ENCODE measurements around the gene TMCC1. TPM values are rescaled to one million over a fixed set of nuclear protein-coding genes. Genes with fewer than 3 reads are reported as not detected.
A peak's percentile ranks its signal among the peaks of the same experiment; 100 is the strongest.

TMCC1 gene
- total RNA-seq, 2 experiments from 2014 or later: 33.3 to 33.8 TPM

DNA sequence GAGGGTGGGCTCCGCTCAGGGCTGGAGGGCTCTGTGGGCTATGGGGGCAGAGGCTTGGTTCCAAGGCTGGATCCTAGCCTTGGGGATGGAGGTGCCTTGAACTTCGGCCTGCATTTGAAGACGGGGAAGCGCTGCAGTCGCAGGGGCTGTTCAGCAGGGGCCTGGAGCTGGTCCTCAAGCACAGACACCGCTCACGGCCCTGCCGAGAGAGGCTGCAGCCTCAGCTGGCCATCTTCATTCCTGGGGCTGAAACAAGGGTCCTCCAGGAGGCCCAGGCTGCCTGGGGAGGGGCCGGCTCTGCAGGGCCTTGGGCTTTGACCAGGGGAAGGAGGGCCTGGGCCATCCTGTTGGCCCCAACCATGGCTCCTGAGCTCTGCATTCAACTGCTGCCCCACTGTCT, 261.5 kb downstream of the TMCC1 start:
- H3K27me3 ChIP-seq (ENCODE audit: control insufficient read depth in 1 of 2, insufficient read depth in 2 of 2, low read length in 2 of 2): no peaks in the 10 kb centered on the region
- CTCF ChIA-PET: no interaction called here
- H3K4me1 Mint-ChIP-seq (ENCODE audit: low read depth): peaks cover 12% of the 10 kb centered on the region
- DNase-seq (peak in 1 of 14 experiments; percentile 10), ATAC-seq (ENCODE audit: poor library complexity) (no peak)
- H3K27ac ChIP-seq (ENCODE audit: low read depth in 1 of 2, low read length in 2 of 2): no peak overlapping the region
- H3K27ac Mint-ChIP-seq: no peak overlapping the region
- H3K27me3 Mint-ChIP-seq: no peaks in the 10 kb centered on the region
- H3K4me1 ChIP-seq (ENCODE audit: insufficient read depth, low read length): peaks cover 10% of the 10 kb centered on the region
- POLR2A ChIA-PET: no interaction called here
- no peak overlapping the region for H3K4me3 ChIP-seq (ENCODE audit: low read length)
- H3K9me3 Mint-ChIP-seq: no peaks in the 10 kb centered on the region
- H3K4me3 Mint-ChIP-seq: no peak overlapping the region
- peaks cover 0 to 3% of the 10 kb centered on the region in 2 experiments for H3K9me3 ChIP-seq (ENCODE audit: control insufficient read depth in 1 of 2, insufficient read depth in 1 of 2, low read length in 2 of 2)
- TF ChIP-seq, protein P1, sequence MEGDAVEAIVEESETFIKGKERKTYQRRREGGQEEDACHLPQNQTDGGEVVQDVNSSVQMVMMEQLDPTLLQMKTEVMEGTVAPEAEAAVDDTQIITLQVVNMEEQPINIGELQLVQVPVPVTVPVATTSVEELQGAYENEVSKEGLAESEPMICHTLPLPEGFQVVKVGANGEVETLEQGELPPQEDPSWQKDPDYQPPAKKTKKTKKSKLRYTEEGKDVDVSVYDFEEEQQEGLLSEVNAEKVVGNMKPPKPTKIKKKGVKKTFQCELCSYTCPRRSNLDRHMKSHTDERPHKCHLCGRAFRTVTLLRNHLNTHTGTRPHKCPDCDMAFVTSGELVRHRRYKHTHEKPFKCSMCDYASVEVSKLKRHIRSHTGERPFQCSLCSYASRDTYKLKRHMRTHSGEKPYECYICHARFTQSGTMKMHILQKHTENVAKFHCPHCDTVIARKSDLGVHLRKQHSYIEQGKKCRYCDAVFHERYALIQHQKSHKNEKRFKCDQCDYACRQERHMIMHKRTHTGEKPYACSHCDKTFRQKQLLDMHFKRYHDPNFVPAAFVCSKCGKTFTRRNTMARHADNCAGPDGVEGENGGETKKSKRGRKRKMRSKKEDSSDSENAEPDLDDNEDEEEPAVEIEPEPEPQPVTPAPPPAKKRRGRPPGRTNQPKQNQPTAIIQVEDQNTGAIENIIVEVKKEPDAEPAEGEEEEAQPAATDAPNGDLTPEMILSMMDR (IDR thresholded peaks at IDR 0.05): no peak
- intact Hi-C loops (cut with DNase I, micrococcal nuclease): no loop called here
- H3K36me3 Mint-ChIP-seq (ENCODE audit: low read depth): no peaks in the 10 kb centered on the region
- H3K36me3 ChIP-seq (ENCODE audit: insufficient read depth, low read length): no peaks in the 10 kb centered on the region

DNA sequence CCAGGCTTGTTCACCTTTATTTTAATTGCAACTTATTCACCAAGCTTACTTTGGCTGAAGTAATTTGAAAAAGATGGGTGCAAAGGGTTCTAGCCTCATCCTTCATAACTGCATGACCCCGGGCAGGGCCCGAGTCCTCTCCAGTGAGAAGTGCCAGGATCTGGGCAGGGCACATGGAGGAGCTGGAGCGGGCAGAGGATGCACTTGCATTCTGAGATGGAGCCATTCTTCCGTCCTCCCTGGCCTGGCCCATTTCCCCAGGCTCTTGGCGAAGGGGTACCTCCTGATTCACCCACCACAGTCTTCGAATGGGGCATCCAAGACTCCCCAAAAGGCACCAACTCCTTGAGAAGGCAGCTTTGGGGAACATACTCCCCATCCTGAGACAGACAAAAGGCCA, 264.5 kb downstream of the TMCC1 start:
- ATAC-seq (ENCODE audit: poor library complexity) (no peak), DNase-seq (no peak)
- Histone ChIP-seq H3K27me3 (ENCODE audit: control insufficient read depth in 1 of 2, insufficient read depth in 2 of 2, low read length in 2 of 2) (no peaks in the 10 kb centered on the region), H3K27ac (ENCODE audit: low read depth in 1 of 2, low read length in 2 of 2) (no peak overlapping the region), H3K36me3 (ENCODE audit: insufficient read depth, low read length) (no peaks in the 10 kb centered on the region), H3K4me1 (ENCODE audit: insufficient read depth, low read length) (peaks cover 28% of the 10 kb centered on the region), H3K9me3 (ENCODE audit: control insufficient read depth in 1 of 2, insufficient read depth in 1 of 2, low read length in 2 of 2) (peaks cover 0 to 3% of the 10 kb centered on the region in 2 experiments), H3K4me3 (ENCODE audit: low read length) (no peak overlapping the region)
- ChIA-PET CTCF (no interaction called here), POLR2A (no interaction called here)
- peak overlapping the region; percentile 20 for H3K4me3 Mint-ChIP-seq
- intact Hi-C loops (cut with DNase I, micrococcal nuclease): loop anchor here (2.0 to 5.0 kb wide), 5 partner anchors 137 to 476 kb away; no protein-coding TSS in a partner anchor
- H3K9me3 Mint-ChIP-seq: no peaks in the 10 kb centered on the region
- TF ChIP-seq, protein P1 (IDR thresholded peaks at IDR 0.05): no peak
- no peak overlapping the region for H3K27ac Mint-ChIP-seq
- H3K27me3 Mint-ChIP-seq: no peaks in the 10 kb centered on the region
- peaks cover 17% of the 10 kb centered on the region for H3K4me1 Mint-ChIP-seq (ENCODE audit: low read depth)
- no peaks in the 10 kb centered on the region for H3K36me3 Mint-ChIP-seq (ENCODE audit: low read depth)

DNA sequence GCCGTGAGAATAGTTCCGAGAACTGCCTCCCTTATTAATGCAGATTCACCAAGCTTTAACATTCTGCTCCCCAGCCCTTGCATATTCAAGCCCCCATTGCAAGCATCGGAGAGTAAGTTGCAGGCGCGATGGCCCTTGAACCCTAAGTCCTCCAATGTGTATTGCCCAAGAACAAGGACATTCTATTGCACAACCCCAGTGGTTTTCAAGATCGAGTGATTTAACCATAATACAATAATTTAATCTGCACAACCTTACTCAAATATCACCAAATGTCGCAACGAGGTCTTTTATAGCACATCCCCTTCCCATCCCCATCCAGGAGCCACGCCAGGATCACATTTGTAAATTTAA, 265.4 kb downstream of the TMCC1 start:
- Mint-ChIP-seq H3K27ac (peak overlapping the region; percentile 66), H3K4me3 (peak overlapping the region; percentile 92), H3K9me3 (no peaks in the 10 kb centered on the region), H3K36me3 (ENCODE audit: low read depth) (no peaks in the 10 kb centered on the region), H3K27me3 (no peaks in the 10 kb centered on the region), H3K4me1 (ENCODE audit: low read depth) (peaks cover 17% of the 10 kb centered on the region)
- Histone ChIP-seq H3K36me3 (ENCODE audit: insufficient read depth, low read length) (no peaks in the 10 kb centered on the region), H3K27ac (ENCODE audit: low read depth in 1 of 2, low read length in 2 of 2) (no peak overlapping the region), H3K9me3 (ENCODE audit: control insufficient read depth in 1 of 2, insufficient read depth in 1 of 2, low read length in 2 of 2) (no peaks in the 10 kb centered on the region), H3K4me1 (ENCODE audit: insufficient read depth, low read length) (peaks cover 28% of the 10 kb centered on the region), H3K27me3 (ENCODE audit: control insufficient read depth in 1 of 2, insufficient read depth in 2 of 2, low read length in 2 of 2) (no peaks in the 10 kb centered on the region), H3K4me3 (ENCODE audit: low read length) (peak overlapping the region; percentile 66)
- intact Hi-C loops (cut with DNase I, micrococcal nuclease): loop anchor here (1.0 to 5.0 kb wide), 9 partner anchors 136 to 477 kb away; no protein-coding TSS in a partner anchor
- TF ChIP-seq, protein P1 (IDR thresholded peaks at IDR 0.05): no peak
- ATAC-seq (ENCODE audit: poor library complexity) (no peak), DNase-seq (no peak)
- ChIA-PET CTCF (interaction anchor here (1.0 to 1.4 kb wide), 10 partner anchors 9 to 382 kb away, joined by 3 to 6 read pairs (median 3); partner anchors contain the start of gene PLXND1), POLR2A (interaction anchor here (1.0 to 1.2 kb wide), 2 partner anchors 51 to 187 kb away, joined by 3 read pairs; partner anchors contain the start of gene IFT122)
